HUES64 (cell line): ENCODE data around the gene SNTG2.
A peak's percentile ranks its signal among the peaks of the same experiment; 100 is the strongest.

Experiments
- H3K27ac ChIP-seq: 2 replicates; pipeline ENCODE4 v1.7.0; 2013; ENCODE audit warnings: low read depth, low read length, inconsistent platforms
- H3K27me3 ChIP-seq: 2 replicates; pipeline ENCODE4 v1.6.1; 2013; ENCODE audit warnings: mild to moderate bottlenecking, low read length; ENCODE audit not compliant: insufficient read depth
- H3K36me3 ChIP-seq: 2 replicates; pipeline ENCODE4 v1.6.1; 2013; ENCODE audit warnings: mild to moderate bottlenecking, low read length; ENCODE audit not compliant: insufficient read depth
- H3K4me1 ChIP-seq: 2 replicates; pipeline ENCODE4 v1.6.1; 2013; ENCODE audit warnings: mild to moderate bottlenecking, low read length, moderate library complexity; ENCODE audit not compliant: insufficient read depth
- H3K4me3 ChIP-seq: 2 replicates; pipeline ENCODE4 v1.5.1; 2013; ENCODE audit warnings: mild to moderate bottlenecking, low read length, moderate library complexity
- H3K9ac ChIP-seq: 2 replicates; pipeline ENCODE4 v1.6.1; 2013; ENCODE audit warnings: mild to moderate bottlenecking, low read depth, low read length
- H3K9me3 ChIP-seq: 2 replicates; pipeline ENCODE4 v1.6.1; 2013; ENCODE audit warnings: low read depth, low read length; ENCODE audit not compliant: insufficient read depth
- WGBS: fragments of 150-250, 120-280 bp; methylation state at CpG from one replicate; pipeline ENCODE4 v1.1.7; 2013; ENCODE audit warnings: missing lambda C conversion rate; 5-methylcytosine and 5-hydroxymethylcytosine counted together

Gene SNTG2

GRCh38 chr2:926896-927295 is 23.8 kb upstream of the SNTG2 start:
- Histone ChIP-seq H3K4me1 (peaks cover 24% of the 10 kb centered on the region), H3K36me3 (no peaks in the 10 kb centered on the region), H3K9ac (no peak overlapping the region), H3K9me3 (peaks cover 3% of the 10 kb centered on the region; the same call in 1 of the 2 replicates), H3K27ac (no peak overlapping the region), H3K4me3 (no peak overlapping the region), H3K27me3 (no peaks in the 10 kb centered on the region; the same call in 1 of the 2 replicates)
- 83% methylated on average over 9 of the region's 9 CpGs for WGBS

GRCh38 chr2:929011-929735 is 21.5 kb upstream of the SNTG2 start:
- H3K9me3 ChIP-seq = peaks cover 3% of the 10 kb centered on the region; the same call in 1 of the 2 replicates
- H3K27me3 ChIP-seq = peaks cover 4% of the 10 kb centered on the region
- no peaks in the 10 kb centered on the region for H3K36me3 ChIP-seq
- WGBS = 92% methylated on average over 16 of the region's 16 CpGs
- H3K4me1 ChIP-seq = peaks cover 26% of the 10 kb centered on the region
- H3K27ac ChIP-seq = no peak overlapping the region
- no peak overlapping the region for H3K4me3 ChIP-seq
- no peak overlapping the region for H3K9ac ChIP-seq

DNA sequence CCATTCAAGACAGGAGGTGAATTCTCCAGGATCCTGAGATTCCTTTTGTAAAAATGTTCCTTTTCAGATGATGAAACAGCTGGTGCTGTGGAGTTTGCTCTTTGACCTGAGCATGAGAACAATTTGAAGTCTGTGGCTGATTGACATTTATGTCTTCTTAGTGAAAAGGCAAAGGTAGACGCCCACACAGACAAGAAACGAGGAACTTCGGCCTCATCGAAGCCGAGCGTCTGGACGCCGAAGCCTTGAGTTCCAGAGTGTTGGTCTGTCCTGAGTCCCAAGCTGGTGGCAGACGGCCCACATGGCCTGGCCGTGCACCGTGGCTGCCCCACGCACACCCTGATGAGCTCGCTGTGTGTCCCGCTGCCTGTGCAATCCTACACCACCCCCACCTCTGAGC is 20.7 kb upstream of the SNTG2 start:
- no peak overlapping the region for H3K27ac ChIP-seq
- WGBS = 95% methylated on average over 14 of the region's 14 CpGs
- no peak overlapping the region for H3K4me3 ChIP-seq
- no peaks in the 10 kb centered on the region for H3K36me3 ChIP-seq
- H3K27me3 ChIP-seq = peaks cover 4% of the 10 kb centered on the region
- H3K4me1 ChIP-seq = peaks cover 19% of the 10 kb centered on the region
- peaks cover 3% of the 10 kb centered on the region; the same call in 1 of the 2 replicates for H3K9me3 ChIP-seq
- H3K9ac ChIP-seq = no peak overlapping the region

DNA sequence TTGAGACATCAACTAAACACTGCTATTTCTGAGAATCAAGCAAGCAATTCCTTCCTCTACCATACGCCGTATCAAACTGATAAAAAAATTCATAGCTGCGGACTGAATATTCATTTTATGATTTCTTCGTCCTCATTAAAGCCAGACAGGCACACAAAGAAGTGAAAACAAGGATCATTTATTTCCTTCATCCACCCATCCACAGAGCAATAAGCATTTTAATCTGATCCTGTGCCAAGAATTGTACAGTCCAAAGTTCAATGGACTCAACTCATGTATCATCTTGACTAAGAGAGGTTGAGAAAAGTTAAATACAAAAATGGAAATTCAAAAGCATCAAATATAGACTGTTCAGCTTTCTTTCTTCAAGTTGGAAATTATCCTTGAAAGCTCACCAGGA is 19.7 kb upstream of the SNTG2 start:
- Histone ChIP-seq H3K4me3 (no peak overlapping the region), H3K4me1 (peaks cover 9% of the 10 kb centered on the region), H3K9ac (no peak overlapping the region), H3K36me3 (no peaks in the 10 kb centered on the region), H3K27ac (no peak overlapping the region), H3K9me3 (peaks cover 3% of the 10 kb centered on the region; the same call in 1 of the 2 replicates), H3K27me3 (peaks cover 4% of the 10 kb centered on the region)
- 97% methylated on average over 4 of the region's 4 CpGs for WGBS

GRCh38 chr2:932320-933115 is 18.1 kb upstream of the SNTG2 start:
- 0 out of 2 replicates have a peak overlapping the region, but pooled peaks have one; percentile 2 for H3K9ac ChIP-seq
- H3K27me3 ChIP-seq = peaks cover 4% of the 10 kb centered on the region
- H3K36me3 ChIP-seq = no peaks in the 10 kb centered on the region
- H3K4me1 ChIP-seq = peaks cover 7% of the 10 kb centered on the region
- H3K27ac ChIP-seq = peak overlapping the region; percentile 69; the same call in 1 of the 2 replicates
- H3K9me3 ChIP-seq = 0 out of 2 replicates have a peak, but pooled peaks cover 2% of the 10 kb centered on the region
- 55% methylated on average over 27 of the region's 31 CpGs for WGBS
- H3K4me3 ChIP-seq = no peak overlapping the region

DNA sequence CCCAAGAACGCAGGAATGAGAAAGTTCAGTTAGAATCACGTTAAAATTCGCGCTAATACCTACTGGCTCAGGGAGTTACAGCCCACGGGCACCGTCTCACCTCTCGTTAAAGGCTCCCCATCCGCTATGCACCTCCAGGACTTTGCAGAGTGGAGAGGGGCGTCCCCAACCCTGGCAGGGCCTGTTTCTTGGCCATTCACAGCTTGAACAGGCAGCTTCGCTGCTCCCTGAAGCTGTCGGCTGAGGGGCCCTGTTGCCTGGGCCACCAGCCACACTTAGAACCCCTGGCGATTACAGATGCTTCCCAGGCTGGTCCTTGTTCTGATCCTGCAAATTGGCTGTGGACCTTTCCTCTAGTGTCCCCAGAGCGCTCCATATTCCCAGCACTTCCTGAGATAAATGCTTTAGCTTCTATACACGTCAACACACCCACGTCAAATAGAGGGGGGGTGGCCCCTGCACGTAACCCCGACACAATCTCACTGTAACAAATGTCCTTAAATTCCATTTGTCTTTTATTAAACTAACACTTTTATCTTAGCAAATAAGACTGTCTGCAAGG is 16.8 kb upstream of the SNTG2 start:
- Histone ChIP-seq H3K36me3 (no peaks in the 10 kb centered on the region), H3K9me3 (0 out of 2 replicates have a peak, but pooled peaks cover 2% of the 10 kb centered on the region), H3K9ac (no peak overlapping the region), H3K27ac (no peak overlapping the region), H3K27me3 (peaks cover 4% of the 10 kb centered on the region), H3K4me3 (no peak overlapping the region), H3K4me1 (peaks cover 7% of the 10 kb centered on the region)
- WGBS = 90% methylated on average over 17 of the region's 17 CpGs

GRCh38 chr2:937530-937929 is 13.1 kb upstream of the SNTG2 start:
- Histone ChIP-seq H3K9ac (no peak overlapping the region; the same call in 1 of the 2 replicates), H3K36me3 (no peaks in the 10 kb centered on the region), H3K4me3 (no peak overlapping the region), H3K4me1 (peaks cover 7% of the 10 kb centered on the region), H3K27me3 (peaks cover 4% of the 10 kb centered on the region), H3K27ac (no peak overlapping the region), H3K9me3 (0 out of 2 replicates have a peak, but pooled peaks cover 2% of the 10 kb centered on the region)
- 86% methylated on average over 15 of the region's 15 CpGs for WGBS

GRCh38 chr2:938181-939005 is 12.3 kb upstream of the SNTG2 start:
- no peaks in the 10 kb centered on the region for H3K36me3 ChIP-seq
- no peak overlapping the region for H3K27ac ChIP-seq
- no peaks in the 10 kb centered on the region for H3K4me1 ChIP-seq
- H3K9ac ChIP-seq = no peak overlapping the region
- 93% methylated on average over 21 of the region's 21 CpGs for WGBS
- peaks cover 4% of the 10 kb centered on the region for H3K27me3 ChIP-seq
- H3K9me3 ChIP-seq = 0 out of 2 replicates have a peak, but pooled peaks cover 2% of the 10 kb centered on the region
- H3K4me3 ChIP-seq = no peak overlapping the region

DNA sequence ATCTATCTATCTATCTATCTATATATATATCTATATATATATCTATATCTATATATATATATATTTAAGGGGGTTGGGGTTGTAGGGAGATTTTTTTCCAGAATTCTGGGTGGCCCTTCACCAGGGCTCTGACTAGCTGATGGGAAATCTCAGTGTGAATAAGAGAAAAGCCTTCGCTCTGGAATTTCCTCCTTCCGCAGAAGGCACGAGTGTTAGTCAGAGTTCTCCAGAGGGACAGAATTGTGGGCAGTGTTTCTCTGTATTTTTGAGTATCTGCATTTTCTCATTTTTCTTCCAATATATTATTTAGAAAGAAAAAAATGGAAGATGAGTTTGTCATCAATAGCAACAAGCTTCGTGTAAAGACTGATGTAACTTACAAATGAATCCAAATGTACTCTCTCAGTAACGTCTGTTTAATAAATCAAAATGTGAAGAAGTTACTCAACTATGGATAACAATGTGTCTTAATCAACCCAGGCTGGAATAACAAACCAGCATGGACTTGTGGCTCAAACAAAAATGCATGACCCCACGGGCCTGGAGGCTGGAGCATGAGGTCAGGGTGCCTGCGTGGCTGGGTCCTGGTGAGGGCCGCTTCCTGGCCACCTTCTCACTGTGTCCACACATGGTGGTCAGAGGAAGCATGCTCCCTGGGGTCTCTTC is 10.6 kb upstream of the SNTG2 start:
- Histone ChIP-seq H3K27ac (no peak overlapping the region), H3K9me3 (peaks cover 8% of the 10 kb centered on the region; the same call in 1 of the 2 replicates), H3K4me1 (no peaks in the 10 kb centered on the region; the same call in 1 of the 2 replicates), H3K36me3 (no peaks in the 10 kb centered on the region), H3K9ac (no peak overlapping the region), H3K27me3 (no peaks in the 10 kb centered on the region; the same call in 1 of the 2 replicates), H3K4me3 (no peak overlapping the region)
- 88% methylated on average over 8 of the region's 8 CpGs for WGBS

DNA sequence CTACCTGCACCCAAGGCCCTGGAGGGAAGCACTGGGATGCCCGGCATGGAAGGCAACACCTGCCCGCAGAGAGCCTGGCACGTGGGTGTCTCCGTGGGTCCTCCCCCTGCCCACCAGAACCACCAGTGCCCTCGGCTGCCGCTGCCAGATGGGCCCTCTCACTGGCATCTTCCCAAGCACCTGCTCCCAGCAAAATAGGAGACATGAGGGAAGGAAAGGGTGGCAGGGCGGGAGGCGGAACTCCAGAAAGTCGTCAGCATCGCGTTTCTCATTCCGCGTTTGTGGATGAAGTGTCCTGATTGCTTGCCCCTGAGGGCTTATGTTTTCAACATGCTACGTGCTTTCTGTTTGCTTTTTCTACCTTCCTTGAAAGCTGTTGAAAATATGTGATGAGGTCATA is 8.8 kb upstream of the SNTG2 start:
- Histone ChIP-seq H3K36me3 (no peaks in the 10 kb centered on the region), H3K4me1 (peaks cover 11% of the 10 kb centered on the region; the same call in 1 of the 2 replicates), H3K9me3 (peaks cover 6% of the 10 kb centered on the region; the same call in 1 of the 2 replicates), H3K27ac (no peak overlapping the region), H3K4me3 (no peak overlapping the region), H3K9ac (no peak overlapping the region), H3K27me3 (no peaks in the 10 kb centered on the region; the same call in 1 of the 2 replicates)
- 90% methylated on average over 14 of the region's 14 CpGs for WGBS
